GM19395 (cell line): ENCODE measurements around the gene GPC3.

ENCODE experiments used
- ATAC-seq: cut with Tn5 transposase; IDR thresholded peaks from one replicate; pipeline ENCODE4 v1.9.1; 2021; ENCODE audit warnings: mild to moderate bottlenecking, moderate library complexity; ENCODE audit not compliant: unreplicated experiment

Gene GPC3

DNA sequence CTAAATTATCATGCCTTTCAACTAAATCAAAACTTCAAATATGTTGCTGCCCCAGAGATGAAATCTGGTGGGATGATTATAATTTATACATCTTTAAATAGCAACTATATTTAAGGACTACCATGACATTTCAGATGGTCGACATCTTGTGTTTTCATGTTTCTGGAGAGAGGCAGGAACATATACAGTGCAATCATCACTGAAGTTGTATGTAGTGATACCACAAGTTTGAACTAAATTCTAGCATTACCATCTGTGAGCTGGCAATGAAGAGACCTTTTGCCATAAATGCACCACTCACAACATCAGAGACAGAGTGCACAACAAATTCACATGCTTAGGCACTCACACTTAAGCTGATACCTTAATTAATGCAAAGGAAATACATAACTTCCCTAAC is 373.7 kb downstream of the GPC3 start:
- ATAC-seq, result no peak

- ATAC-seq, result no peak
These were observed 375.3 kb downstream of the GPC3 start for GRCh38 chrX:133610056-133610455.

DNA sequence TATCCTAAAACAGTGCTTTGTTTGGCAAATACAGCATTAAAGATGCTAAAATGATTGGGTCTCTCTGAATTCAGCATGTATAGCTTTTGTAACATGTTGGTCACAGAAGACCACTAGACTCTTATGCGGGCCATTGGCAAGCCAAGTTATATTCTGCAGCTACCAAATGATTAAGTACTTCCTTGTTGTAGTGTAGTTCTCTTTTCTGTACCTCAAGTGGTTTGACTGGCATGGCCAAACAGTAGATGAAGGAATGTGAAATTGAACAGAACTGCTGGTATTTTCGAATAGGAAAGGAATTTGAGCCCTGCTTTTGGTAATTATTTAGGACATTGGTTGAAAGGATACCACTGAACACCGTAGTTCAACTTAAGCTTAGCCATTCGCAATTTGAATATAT is 376.2 kb downstream of the GPC3 start:
- no peak for ATAC-seq

- no peak for ATAC-seq
These were observed 377.0 kb downstream of the GPC3 start for GRCh38 chrX:133608406-133608805.

DNA sequence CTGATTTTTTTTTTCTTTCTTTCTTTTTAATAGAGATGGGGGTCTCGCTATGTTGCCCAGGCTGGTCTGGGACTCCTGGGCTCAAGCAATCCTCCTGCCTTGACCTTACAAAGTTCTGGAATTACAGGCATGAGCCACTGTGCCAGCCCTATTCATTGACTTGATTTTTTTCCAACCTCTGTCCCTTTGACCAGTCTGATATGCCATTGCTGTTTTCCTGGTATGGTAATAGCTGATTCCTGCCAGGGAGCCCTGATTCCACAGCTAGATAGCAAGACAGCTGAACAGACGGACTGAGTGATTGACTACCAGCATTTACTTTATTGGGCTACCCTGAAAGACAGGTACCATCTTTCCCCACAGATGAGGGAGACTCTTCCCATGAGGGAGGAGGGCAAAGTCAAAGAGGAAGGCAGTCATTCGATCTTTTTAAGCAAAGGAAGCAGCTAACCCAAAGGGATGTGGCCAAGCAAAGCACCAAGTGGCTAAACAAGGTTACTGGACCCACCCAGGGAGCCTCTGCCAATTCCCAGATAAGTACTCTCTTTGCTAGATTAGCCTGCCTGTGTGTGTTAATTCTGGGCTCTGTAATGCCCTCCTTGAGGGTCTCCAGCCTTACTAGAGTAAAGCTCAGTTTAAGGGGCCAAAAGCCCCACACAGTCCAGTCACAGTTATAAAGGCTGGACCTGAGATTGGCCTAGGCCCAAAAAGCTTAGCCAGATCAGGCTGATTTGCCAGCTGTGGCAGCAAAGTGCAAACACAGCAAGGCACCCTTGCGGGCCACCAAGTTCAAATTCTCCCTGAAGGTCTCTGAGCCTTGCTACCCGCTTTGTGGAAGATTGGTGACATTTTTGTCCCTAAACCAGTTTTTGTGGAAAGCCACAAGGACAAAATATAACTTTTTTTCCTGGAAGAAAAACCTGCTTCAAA is 377.7 kb downstream of the GPC3 start:
- no peak for ATAC-seq

DNA sequence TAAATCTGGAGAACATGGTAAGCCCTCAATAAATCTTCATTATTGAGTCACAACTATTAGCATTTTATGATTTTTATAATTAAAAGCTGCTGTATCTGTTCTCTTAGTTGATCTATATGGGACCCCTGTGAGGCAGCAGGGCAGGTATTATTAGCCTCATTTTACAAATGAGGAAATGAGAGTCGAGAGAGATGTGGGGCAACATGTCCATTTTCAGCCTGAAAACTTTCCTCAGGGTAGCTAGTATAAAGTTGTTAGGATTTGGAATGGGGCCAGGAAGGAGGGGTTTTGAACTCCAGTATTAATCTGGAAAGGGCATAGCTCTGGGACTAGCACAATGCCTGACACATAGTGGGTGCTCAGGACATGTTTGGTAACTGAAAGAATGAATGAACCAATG is 378.4 kb downstream of the GPC3 start:
- ATAC-seq, result no peak

GRCh38 chrX:133604801-133605200 is 380.6 kb downstream of the GPC3 start:
- ATAC-seq, result no peak

GRCh38 chrX:133602881-133603280 is 382.5 kb downstream of the GPC3 start:
- no peak for ATAC-seq

DNA sequence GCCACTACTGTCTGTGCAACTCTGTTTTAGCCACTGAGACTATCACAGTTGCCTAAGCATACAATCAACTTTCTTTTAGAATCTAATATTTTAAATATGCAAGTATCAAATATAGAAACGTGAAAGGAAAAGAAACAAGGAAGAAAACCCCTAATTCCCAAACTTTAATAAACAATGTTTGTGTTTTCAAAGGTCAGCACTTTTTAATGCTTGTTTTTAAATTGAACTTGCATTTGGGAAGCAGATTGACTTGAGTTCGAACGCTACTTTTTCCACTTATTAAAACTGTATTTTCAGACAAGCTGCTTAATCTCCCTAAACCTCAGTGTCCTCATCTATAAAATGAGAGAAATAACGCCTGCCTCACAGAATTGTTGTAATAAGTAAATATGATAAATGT is 384.3 kb downstream of the GPC3 start:
- ATAC-seq, result no peak

DNA sequence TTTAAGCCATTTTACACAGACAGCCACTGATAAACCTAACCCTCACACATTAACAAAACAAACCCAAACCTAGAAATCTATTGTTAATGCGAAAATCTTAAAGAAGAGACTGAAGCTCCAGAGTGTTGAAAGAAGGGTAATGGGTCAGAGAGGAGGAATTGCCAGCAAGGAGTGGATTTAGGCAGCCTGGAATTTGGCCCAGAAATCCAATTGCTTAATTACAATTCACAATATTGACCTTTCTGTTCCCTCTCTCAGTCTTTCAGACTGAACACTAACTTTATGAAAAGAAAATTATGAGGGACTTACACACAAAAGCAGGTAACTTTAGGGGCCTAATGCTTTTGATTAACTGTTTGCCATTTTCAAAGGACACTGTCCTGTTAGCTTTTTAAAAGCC is 384.9 kb downstream of the GPC3 start:
- no peak for ATAC-seq

- ATAC-seq, result no peak
These were observed 386.6 kb downstream of the GPC3 start for GRCh38 chrX:133598601-133599335.

DNA sequence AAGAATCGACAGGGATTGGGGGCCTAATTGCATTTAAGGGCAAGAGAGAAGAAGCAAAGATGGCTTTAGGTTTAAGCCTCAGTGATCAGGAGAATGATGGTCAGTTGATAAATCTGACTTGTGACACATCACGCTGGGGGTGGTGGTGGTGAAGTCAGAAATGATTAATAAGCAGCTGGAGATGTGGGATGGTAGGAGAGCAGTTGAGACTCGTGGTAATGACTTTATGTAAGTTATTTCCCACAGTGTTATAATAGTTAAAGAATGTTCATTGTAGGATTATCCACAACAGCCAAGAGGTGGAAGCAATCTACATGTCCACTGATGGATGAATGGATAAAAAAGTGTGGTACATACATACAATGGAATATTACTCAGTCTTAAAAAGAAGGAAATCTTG is 391.2 kb downstream of the GPC3 start:
- no peak for ATAC-seq

- no peak for ATAC-seq
These were observed 391.9 kb downstream of the GPC3 start for GRCh38 chrX:133593531-133593930.

GRCh38 chrX:133590703-133591505 is 394.5 kb downstream of the GPC3 start:
- ATAC-seq, result no peak

DNA sequence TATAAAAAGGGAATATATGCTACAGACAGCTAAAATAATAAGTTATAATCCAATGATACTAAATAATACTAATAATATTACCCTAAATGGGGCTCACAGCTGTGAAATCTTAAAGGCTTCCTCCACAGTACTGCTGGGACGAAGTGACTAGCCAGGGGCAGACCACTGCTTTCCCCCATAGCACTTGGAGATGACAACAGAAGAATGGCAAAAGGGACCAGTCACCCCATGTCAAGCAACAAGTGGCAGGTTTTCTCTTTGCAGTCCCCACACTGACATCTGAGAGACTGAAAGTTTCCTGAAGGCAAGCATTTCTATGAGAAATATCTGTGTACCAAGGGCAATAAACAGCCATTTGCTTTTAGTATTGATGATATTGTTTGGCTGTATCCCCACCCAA is 396.6 kb downstream of the GPC3 start:
- no peak for ATAC-seq

- ATAC-seq, result no peak
These were observed 397.6 kb downstream of the GPC3 start for GRCh38 chrX:133587818-133588217.

DNA sequence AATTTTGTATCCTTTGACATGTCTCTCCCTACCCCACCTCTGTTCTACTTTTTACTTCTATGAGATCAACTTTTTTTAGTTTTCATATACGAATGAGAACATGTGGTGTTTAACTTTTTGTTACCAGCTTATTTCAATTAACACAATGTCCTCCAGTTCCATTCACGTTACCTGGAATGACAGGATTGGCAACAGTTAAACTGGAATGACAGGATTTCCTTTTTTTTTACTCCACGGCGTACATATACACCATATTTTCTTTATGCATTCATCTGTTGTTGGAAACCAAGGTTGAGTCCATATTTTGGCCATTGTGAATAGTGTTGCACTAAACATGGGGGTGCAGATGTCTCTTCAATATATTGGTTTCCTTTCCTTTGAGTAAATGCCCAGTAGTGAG is 398.3 kb downstream of the GPC3 start:
- no peak for ATAC-seq

DNA sequence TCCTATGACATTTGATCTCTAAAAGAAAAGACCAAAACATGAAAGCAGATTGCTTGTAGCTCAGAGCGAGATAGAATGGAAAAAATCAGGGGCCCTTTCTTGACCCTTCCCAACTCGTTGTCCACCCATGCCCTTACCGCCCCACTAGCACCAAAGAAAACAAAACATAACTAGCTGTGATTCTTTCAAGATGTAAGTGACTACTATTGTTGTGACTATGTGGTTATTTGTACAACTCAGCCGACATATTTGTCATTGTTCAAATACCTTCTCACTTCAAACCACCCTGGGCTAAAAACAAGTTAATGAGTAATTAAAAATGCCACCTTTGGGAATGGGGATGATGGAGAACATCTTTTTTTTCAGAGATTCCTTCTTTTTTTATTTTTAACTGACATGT is 399.0 kb downstream of the GPC3 start:
- ATAC-seq, result no peak

GRCh38 chrX:133583825-133584224 is 401.6 kb downstream of the GPC3 start:
- no peak for ATAC-seq

- no peak for ATAC-seq
These were observed 404.8 kb downstream of the GPC3 start for GRCh38 chrX:133580625-133581024.

- no peak for ATAC-seq
These were observed 405.8 kb downstream of the GPC3 start for GRCh38 chrX:133579631-133580030.
